Muscle layer of colon (tissue), 2 donors: ENCODE data around the gene ZG16.

Source experiments
- H3K27ac ChIP-seq: one replicate; pipeline ENCODE4 v1.7.0; 2013; ENCODE audit warnings: low read depth, mild to moderate bottlenecking, low read length, moderate library complexity
- H3K27me3 ChIP-seq, 2 donors: one replicate each; pipeline ENCODE4 v1.7.0; 2013; ENCODE audit warnings: low read length in 2 of 2, mild to moderate bottlenecking in 2 of 2; ENCODE audit not compliant: insufficient read depth in 2 of 2, control insufficient read depth in 1 of 2
- H3K36me3 ChIP-seq: one replicate; pipeline ENCODE4 v1.7.0; 2013; ENCODE audit warnings: mild to moderate bottlenecking, low read length; ENCODE audit not compliant: insufficient read depth
- H3K4me1 ChIP-seq: one replicate; pipeline ENCODE4 v1.7.0; 2013; ENCODE audit warnings: mild to moderate bottlenecking, low read length; ENCODE audit not compliant: insufficient read depth
- H3K4me3 ChIP-seq, 2 donors: one replicate each; pipeline ENCODE4 v1.7.0; 2013; ENCODE audit warnings: low read length in 2 of 2, low read depth in 1 of 2, mild to moderate bottlenecking in 1 of 2, moderate library complexity in 1 of 2
- H3K9ac ChIP-seq: one replicate; pipeline ENCODE4 v1.7.0; 2013; ENCODE audit warnings: low read length
- H3K9me3 ChIP-seq: one replicate; pipeline ENCODE4 v1.7.0; 2013; ENCODE audit warnings: mild to moderate bottlenecking, low read length
- donor health status: abdominal sarcoma.
- donor health status: Adenocarcinoma of cecum.

The ZG16 gene

DNA sequence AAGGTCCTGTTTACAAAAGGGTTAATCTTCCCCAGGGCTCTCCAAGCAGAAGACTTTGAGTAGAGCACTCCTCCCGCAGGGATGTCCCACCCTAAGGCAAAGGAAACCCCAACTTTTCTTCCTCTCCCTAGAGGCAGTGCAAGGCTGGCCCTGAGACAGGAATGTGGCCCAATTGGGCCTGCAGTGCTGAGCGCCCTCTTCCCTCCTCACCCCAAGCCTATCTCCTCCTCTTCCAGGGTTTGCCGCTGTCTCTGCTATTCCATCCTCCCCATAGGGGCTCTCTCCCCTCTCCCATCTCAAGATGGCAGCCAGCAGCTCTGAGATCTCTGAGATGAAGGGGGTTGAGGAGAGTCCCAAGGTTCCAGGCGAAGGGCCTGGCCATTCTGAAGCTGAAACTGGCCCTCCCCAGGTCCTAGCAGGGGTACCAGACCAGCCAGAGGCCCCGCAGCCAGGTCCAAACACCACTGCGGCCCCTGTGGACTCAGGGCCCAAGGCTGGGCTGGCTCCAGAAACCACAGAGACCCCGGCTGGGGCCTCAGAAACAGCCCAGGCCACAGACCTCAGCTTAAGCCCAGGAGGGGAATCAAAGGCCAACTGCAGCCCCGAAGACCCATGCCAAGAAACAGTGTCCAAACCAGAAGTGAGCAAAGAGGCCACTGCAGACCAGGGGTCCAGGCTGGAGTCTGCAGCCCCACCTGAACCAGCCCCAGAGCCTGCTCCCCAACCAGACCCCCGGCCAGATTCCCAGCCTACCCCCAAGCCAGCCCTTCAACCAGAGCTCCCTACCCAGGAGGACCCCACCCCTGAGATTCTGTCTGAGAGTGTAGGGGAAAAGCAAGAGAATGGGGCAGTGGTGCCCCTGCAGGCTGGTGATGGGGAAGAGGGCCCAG lies 34.9 kb downstream of the ZG16 start:
- peak overlapping the region; percentile 98 for H3K27ac ChIP-seq
- H3K27me3 ChIP-seq, result no peaks in the 10 kb centered on the region
- H3K9me3 ChIP-seq, result no peaks in the 10 kb centered on the region
- H3K9ac ChIP-seq, result peak overlapping the region; percentile 61
- peaks cover 20% of the 10 kb centered on the region for H3K36me3 ChIP-seq
- peaks cover 70% of the 10 kb centered on the region for H3K4me1 ChIP-seq
- H3K4me3 ChIP-seq, result peak overlapping the region; percentile 62 to 78

DNA sequence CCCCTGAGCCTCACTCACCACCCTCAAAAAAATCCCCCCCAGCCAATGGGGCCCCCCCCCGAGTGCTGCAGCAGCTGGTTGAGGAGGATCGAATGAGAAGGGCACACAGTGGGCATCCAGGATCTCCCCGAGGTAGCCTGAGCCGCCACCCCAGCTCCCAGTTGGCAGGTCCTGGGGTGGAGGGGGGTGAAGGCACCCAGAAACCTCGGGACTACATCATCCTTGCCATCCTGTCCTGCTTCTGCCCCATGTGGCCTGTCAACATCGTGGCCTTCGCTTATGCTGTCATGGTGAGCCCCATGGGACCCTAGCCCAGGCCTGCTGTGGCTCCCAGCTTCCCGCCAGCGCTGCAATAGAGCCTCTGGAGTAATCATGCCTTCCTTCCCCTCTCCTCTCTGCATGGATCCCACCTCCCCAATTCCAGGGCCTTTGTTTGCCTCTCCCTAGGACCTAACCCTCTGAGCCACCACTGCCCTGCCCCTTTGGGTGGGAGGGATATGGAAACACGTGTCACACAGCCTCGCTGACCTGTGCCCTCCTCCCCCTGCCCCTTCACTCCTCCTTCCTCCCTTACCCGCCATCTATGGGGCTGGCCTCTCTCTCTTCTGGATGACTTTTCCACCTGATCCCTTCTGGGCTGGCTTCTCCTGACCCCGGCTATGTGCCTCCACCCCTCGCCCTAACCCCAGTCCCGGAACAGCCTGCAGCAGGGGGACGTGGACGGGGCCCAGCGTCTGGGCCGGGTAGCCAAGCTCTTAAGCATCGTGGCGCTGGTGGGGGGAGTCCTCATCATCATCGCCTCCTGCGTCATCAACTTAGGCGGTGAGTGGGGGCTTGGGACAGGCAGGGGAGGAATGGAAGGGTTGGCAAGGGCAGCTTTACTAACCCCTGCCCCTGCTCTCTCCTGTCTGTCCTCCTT lies 35.8 kb downstream of the ZG16 start:
- Histone ChIP-seq H3K9me3 (no peaks in the 10 kb centered on the region), H3K27me3 (no peaks in the 10 kb centered on the region), H3K4me1 (peaks cover 61% of the 10 kb centered on the region), H3K9ac (no peak overlapping the region), H3K4me3 (peak overlapping the region in 1 of 2 donors; percentile 78), H3K27ac (peak overlapping the region; percentile 98), H3K36me3 (peaks cover 21% of the 10 kb centered on the region)

DNA sequence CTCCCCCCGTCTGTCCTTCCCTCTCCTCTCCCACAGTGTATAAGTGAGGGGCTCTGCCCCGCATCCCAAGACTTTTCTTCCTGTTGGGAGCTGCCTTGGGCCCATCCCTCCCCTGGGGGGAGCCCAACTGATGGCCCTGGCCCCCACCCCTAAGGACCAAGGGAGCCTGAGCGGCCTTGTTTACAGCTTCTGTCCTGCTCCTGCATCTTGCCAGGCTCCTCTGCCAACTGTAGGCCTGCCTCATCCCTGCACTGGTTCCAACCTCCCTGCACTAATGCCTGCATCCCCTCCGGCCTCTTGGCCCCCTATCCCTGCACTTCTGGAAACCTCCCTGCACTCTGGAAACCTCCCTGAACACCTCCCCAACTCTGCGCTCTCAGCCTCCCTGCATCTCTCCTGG lies 36.5 kb downstream of the ZG16 start:
- H3K27me3 ChIP-seq, result no peaks in the 10 kb centered on the region
- peaks cover 60% of the 10 kb centered on the region for H3K4me1 ChIP-seq
- peak overlapping the region; percentile 29 to 53 for H3K4me3 ChIP-seq
- peaks cover 22% of the 10 kb centered on the region for H3K36me3 ChIP-seq
- H3K27ac ChIP-seq, result peak overlapping the region; percentile 81
- H3K9me3 ChIP-seq, result no peaks in the 10 kb centered on the region
- no peak overlapping the region for H3K9ac ChIP-seq

DNA sequence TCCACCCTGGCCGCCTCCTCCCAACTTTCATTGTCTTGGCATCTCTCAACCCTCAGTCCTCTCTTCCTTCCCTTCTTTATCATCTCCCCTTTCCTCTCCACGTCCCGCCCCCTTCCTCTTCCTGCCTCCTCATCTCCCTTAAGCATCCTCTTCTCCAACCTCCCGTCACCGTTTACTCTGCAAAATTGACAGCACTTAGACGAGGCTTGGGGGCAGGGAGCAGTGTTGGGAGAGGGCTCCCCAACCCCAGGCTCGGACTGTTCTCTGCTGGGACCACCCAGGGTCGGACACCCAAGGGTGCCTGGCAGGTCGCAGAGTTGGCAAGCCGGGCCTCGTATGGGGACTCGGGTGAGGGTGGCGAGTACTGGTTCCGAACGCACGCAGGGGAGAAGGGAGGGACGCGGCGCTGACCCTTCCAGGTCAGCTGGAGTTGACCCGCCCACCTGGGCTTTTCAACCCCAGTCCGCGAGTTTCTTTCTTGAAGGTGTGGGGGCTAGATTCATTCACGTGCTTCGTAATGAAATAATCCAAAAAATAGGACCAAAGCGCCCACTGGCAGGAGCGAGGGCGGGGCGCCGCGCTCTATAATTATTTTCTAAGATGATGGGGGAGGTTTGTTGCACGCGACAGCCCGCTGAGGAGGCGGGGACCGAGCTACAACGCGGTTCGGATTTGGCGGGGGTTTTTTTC lies 37.1 kb downstream of the ZG16 start:
- Histone ChIP-seq H3K27me3 (no peaks in the 10 kb centered on the region), H3K27ac (peak overlapping the region; percentile 81), H3K36me3 (peaks cover 21% of the 10 kb centered on the region), H3K9me3 (no peaks in the 10 kb centered on the region), H3K9ac (no peak overlapping the region), H3K4me3 (peak overlapping the region; percentile 29 to 53), H3K4me1 (peaks cover 60% of the 10 kb centered on the region)

DNA sequence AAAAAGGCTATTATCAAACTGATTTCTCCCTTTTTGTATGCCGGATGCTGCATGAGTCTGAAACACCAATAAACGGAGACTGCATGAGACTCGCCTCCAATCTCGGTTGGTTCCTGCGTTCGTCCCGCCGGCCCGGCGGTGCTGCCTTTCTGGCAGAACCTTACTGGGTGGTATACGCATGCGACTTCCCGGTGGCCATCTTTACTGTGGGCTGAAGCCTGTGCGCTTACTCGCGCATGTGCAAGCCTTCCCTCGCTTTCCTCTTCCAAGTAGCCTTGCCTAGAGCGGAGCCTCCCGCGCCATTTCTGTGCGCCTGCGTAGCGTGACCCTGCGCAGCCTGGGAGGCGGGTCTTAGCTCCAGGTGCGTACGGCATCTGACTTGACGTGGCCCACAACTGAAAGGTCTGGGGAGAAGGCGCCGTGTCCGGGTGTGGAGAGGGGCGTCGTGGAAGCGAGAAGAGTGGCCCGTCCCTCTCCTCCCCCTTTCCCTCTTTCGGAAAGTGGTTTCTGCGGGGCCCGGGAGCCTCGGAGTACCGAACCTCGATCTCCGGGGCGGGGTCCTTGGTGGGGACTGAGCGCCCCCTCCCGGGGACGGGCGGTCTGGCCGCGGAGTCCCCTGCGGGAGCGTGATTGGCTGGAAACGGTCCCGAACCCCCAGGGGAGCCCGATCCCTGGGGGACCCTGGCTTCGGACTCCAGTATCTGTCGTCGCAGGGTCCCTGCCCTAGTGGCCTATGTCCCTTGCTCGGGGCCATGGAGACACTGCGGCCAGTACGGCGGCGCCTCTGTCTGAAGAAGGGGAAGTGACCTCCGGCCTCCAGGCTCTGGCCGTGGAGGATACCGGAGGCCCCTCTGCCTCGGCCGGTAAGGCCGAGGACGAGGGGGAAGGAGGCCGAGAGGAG lies 38.0 kb downstream of the ZG16 start, which contains the start of gene PAGR1:
Gene PAGR1, plus strand, starts transcription at position 360 of the 901 bp plus-strand sequence. Its CDS starts 374 bp downstream, at position 734.
- Histone ChIP-seq H3K36me3 (peaks cover 19% of the 10 kb centered on the region), H3K4me3 (peak within 1 kb of the TSS; percentile 73 to 77), H3K27ac (peak within 1 kb of the TSS; percentile 97), H3K9ac (peak within 1 kb of the TSS; percentile 74), H3K27me3 (no peaks in the 10 kb centered on the region), H3K9me3 (no peaks in the 10 kb centered on the region), H3K4me1 (peaks cover 53% of the 10 kb centered on the region)

DNA sequence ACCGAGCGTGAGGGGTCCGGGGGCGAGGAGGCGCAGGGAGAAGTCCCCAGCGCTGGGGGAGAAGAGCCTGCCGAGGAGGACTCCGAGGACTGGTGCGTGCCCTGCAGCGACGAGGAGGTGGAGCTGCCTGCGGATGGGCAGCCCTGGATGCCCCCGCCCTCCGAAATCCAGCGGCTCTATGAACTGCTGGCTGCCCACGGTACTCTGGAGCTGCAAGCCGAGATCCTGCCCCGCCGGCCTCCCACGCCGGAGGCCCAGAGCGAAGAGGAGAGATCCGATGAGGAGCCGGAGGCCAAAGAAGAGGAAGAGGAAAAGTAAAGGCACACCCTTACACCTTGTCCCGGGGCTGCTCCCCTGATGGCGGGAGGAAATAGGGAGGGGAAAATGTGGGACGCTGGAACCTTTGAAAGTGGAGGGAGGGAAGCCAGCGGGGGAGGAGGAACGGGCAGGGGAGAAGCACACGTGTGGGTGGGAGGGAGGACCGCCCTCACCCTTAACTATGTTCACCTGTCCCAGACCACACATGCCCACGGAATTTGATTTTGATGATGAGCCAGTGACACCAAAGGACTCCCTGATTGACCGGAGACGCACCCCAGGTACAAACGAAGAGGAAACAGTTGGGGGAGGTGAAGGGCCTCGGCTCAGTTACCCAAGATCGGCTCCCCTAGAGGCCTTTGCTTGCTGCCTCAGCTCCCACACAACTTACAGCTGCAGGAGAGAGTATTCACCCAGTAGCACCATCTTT lies 38.8 kb downstream of the ZG16 start:
- Histone ChIP-seq H3K9ac (peak overlapping the region; percentile 74), H3K27ac (peak overlapping the region; percentile 97)

DNA sequence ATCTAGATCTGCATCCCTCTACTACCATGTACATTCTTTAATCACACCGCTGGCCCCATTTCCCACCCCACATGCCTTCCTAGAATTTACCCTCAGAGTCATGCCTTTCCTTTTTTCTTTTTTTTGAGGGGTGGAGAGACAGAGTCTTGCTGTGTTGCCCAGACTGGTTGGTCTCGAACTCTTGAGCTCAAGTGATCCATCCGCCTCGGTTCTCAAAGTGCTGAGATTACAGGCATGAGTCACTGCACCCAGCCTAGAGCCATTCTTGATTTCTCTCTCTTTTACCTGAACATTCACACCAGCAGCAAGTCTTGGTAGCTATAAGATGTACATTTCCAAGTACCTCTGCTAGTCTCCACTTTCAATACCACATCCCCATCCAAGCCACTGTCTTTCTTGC lies 40.0 kb downstream of the ZG16 start:
- Histone ChIP-seq H3K9ac (no peak overlapping the region), H3K36me3 (peaks cover 19% of the 10 kb centered on the region), H3K9me3 (no peaks in the 10 kb centered on the region), H3K27me3 (no peaks in the 10 kb centered on the region), H3K27ac (no peak overlapping the region), H3K4me3 (no peak overlapping the region), H3K4me1 (peaks cover 66% of the 10 kb centered on the region)

More for the DNA sequence above, 38.8 kb downstream of the ZG16 start:
- H3K27me3 ChIP-seq, result no peaks in the 10 kb centered on the region
- H3K4me1 ChIP-seq, result peaks cover 60% of the 10 kb centered on the region
- H3K4me3 ChIP-seq, result peak overlapping the region; percentile 73 to 77
- no peaks in the 10 kb centered on the region for H3K9me3 ChIP-seq
- peaks cover 19% of the 10 kb centered on the region for H3K36me3 ChIP-seq

DNA sequence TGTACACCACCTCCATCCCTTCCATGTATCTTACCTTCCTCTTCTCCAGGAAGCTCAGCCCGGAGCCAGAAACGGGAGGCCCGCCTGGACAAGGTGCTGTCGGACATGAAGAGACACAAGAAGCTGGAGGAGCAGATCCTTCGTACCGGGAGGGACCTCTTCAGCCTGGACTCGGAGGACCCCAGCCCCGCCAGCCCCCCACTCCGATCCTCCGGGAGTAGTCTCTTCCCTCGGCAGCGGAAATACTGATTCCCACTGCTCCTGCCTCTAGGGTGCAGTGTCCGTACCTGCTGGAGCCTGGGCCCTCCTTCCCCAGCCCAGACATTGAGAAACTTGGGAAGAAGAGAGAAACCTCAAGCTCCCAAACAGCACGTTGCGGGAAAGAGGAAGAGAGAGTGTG lies 41.5 kb downstream of the ZG16 start:
- H3K4me3 ChIP-seq, result no peak overlapping the region
- no peak overlapping the region for H3K9ac ChIP-seq
- H3K27me3 ChIP-seq, result no peaks in the 10 kb centered on the region
- peaks cover 19% of the 10 kb centered on the region for H3K36me3 ChIP-seq
- H3K9me3 ChIP-seq, result no peaks in the 10 kb centered on the region
- peaks cover 60% of the 10 kb centered on the region for H3K4me1 ChIP-seq
- no peak overlapping the region for H3K27ac ChIP-seq

DNA sequence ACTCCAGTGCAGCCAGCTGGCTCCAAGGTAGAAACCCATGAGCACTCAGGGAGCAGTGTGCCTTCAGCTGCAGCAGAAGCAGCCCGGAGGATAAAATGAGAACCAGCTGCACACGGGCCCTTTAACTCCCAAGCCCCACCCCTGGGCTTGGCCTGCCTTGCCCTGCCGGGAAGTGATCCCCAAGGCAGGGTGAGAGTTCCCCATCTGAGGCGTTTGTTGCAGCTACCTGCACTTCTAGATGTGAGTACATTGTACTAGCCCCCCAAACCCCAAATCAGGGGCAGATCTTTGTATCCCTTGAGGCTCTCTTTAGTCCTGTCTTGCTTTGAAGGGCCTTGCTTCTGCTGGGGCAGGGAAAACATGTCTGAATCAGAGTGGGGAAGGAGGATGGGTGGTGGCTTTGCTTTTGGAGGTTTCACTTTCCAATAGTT lies 42.2 kb downstream of the ZG16 start, which contains the start of gene MVP:
Gene MVP, plus strand, starts transcription at position 192 of the 431 bp plus-strand sequence. CDS start 10,088 bp downstream, outside the sequence.
- Histone ChIP-seq H3K9me3 (no peaks in the 10 kb centered on the region), H3K4me1 (peaks cover 60% of the 10 kb centered on the region), H3K27me3 (no peaks in the 10 kb centered on the region), H3K36me3 (peaks cover 19% of the 10 kb centered on the region), H3K27ac (peak within 1 kb of the TSS; percentile 99), H3K4me3 (peak within 1 kb of the TSS; percentile 92 to 96), H3K9ac (peak within 1 kb of the TSS; percentile 94)
